HEK293 (cell line): ENCODE measurements around the gene RAB11FIP3.

Source experiments
- CTCF ChIA-PET: fragments of 350-600 bp; formaldehyde crosslinking; extraction: SDS; loops from one replicate; lab custom pipeline; 2021; ENCODE audit warnings: antibody characterized with exemption; lab: Yijun Ruan, JAX
- POLR2A ChIA-PET: fragments of 300-600 bp; formaldehyde crosslinking; extraction: SDS; loops from one replicate; lab custom pipeline; 2020; ENCODE audit warnings: antibody characterized with exemption, inconsistent platforms; lab: Yijun Ruan, JAX
- H3K27ac ChIP-seq: fragments of 200-500 bp; sonication (Bioruptor generic); 2 replicates; pipeline ENCODE4 v1.5.1; 2014; ENCODE audit warnings: low read depth, low read length, control low read depth, inconsistent platforms; ENCODE audit errors: extremely low read depth
- H3K36me3 ChIP-seq, 2 experiments: fragments of 200-500 bp in 1 of 2; sonication (Bioruptor generic) in 1 of 2; 1 replicate in 1 of 2; 2 replicates in 1 of 2; pipeline ENCODE4 v1.5.1; 2014 to 2017; ENCODE audit warnings: inconsistent platforms in 2 of 2, low read length in 2 of 2; ENCODE audit not compliant: control insufficient read depth in 2 of 2, insufficient read depth in 1 of 2
- H3K4me1 ChIP-seq: fragments of 200-500 bp; sonication (Bioruptor generic); 2 replicates; pipeline ENCODE4 v1.5.1; 2014; ENCODE audit warnings: mild to moderate bottlenecking, low read length, inconsistent platforms; ENCODE audit not compliant: control insufficient read depth, insufficient read depth
- H3K4me3 ChIP-seq: 2 replicates; pipeline ENCODE4 v1.5.1; 2011; ENCODE audit warnings: low read depth, mild to moderate bottlenecking, control low read depth, low read length, moderate library complexity
- H3K9me3 ChIP-seq: fragments of 200-500 bp; sonication (Bioruptor generic); 2 replicates; pipeline ENCODE4 v1.5.1; 2014; ENCODE audit warnings: low read depth, low read length, inconsistent platforms; ENCODE audit not compliant: control insufficient read depth, insufficient read depth
- KLF9 ChIP-seq: fragments of 450-650 bp; formaldehyde crosslinking; IDR thresholded peaks from 2 replicates; pipeline ENCODE4 v1.5.1; 2016; ENCODE audit warnings: missing biosample characterization, missing genetic modification characterization, low read depth
- MEIS1 ChIP-seq: sonication (generic); formaldehyde crosslinking; IDR thresholded peaks from 2 replicates; pipeline ENCODE4 v1.8.1; 2022; ENCODE audit warnings: missing genetic modification reagents, mild to moderate bottlenecking, borderline replicate concordance
- ZBTB1 ChIP-seq: fragments of 450-650 bp; formaldehyde crosslinking; IDR thresholded peaks from 2 replicates; pipeline ENCODE4 v1.5.1; 2016; ENCODE audit warnings: missing biosample characterization, missing genetic modification characterization
- ZBTB17 ChIP-seq: fragments of 450-650 bp; formaldehyde crosslinking; IDR thresholded peaks from 2 replicates; pipeline ENCODE4 v1.5.1; 2016; ENCODE audit warnings: missing biosample characterization, missing genetic modification characterization
- ZBTB7A ChIP-seq: fragments of 450-650 bp; formaldehyde crosslinking; IDR thresholded peaks from 2 replicates; pipeline ENCODE4 v1.5.1; 2016; ENCODE audit warnings: low read depth, missing biosample characterization, missing genetic modification characterization
- ZBTB8A ChIP-seq: fragments of 450-650 bp; formaldehyde crosslinking; IDR thresholded peaks from 2 replicates; pipeline ENCODE4 v1.5.1; 2016; ENCODE audit warnings: missing biosample characterization, missing genetic modification characterization
- ZFHX2 ChIP-seq: fragments of 450-650 bp; formaldehyde crosslinking; conservative IDR thresholded peaks from 2 replicates; pipeline ENCODE4 v1.5.1; 2016; ENCODE audit warnings: missing biosample characterization, missing genetic modification characterization
- ZFP37 ChIP-seq: fragments of 450-650 bp; formaldehyde crosslinking; IDR thresholded peaks from 2 replicates; pipeline ENCODE4 v1.5.1; 2016; ENCODE audit warnings: missing biosample characterization, missing genetic modification characterization
- ZNF121 ChIP-seq: fragments of 450-650 bp; formaldehyde crosslinking; IDR thresholded peaks from 2 replicates; pipeline ENCODE4 v1.5.1; 2016; ENCODE audit warnings: missing biosample characterization, missing genetic modification characterization
- ZNF585B ChIP-seq: fragments of 450-650 bp; formaldehyde crosslinking; IDR thresholded peaks from 2 replicates; pipeline ENCODE4 v1.5.1; 2016; ENCODE audit warnings: missing biosample characterization, missing genetic modification characterization
- ZNF600 ChIP-seq: fragments of 450-650 bp; formaldehyde crosslinking; IDR thresholded peaks from 2 replicates; pipeline ENCODE4 v1.5.1; 2016; ENCODE audit warnings: missing biosample characterization, missing genetic modification characterization
- ZNF777 ChIP-seq: fragments of 450-650 bp; formaldehyde crosslinking; IDR thresholded peaks from 2 replicates; pipeline ENCODE4 v1.5.1; 2017; ENCODE audit warnings: missing biosample characterization, missing genetic modification characterization, borderline replicate concordance
- ZXDB ChIP-seq: fragments of 450-650 bp; formaldehyde crosslinking; IDR thresholded peaks from 2 replicates; pipeline ENCODE4 v1.5.1; 2016; ENCODE audit warnings: missing biosample characterization, missing genetic modification characterization
- TF ChIP-seq, protein P1 (sequence below): fragments of 450-650 bp; formaldehyde crosslinking; IDR thresholded peaks from 2 replicates; pipeline ENCODE4 v1.5.1; 2016; ENCODE audit warnings: missing biosample characterization, missing genetic modification characterization
- TF ChIP-seq, protein P2 (sequence below): fragments of 450-650 bp; formaldehyde crosslinking; IDR thresholded peaks from 2 replicates; pipeline ENCODE4 v1.5.1; 2016; ENCODE audit warnings: missing biosample characterization, missing genetic modification characterization, borderline replicate concordance
- TF ChIP-seq, protein P3 (sequence below): fragments of 450-650 bp; formaldehyde crosslinking; IDR thresholded peaks from 2 replicates; pipeline ENCODE4 v1.5.1; 2017; ENCODE audit warnings: missing biosample characterization, mild to moderate bottlenecking, missing genetic modification characterization, moderate library complexity
- TF ChIP-seq, protein P4 (sequence below): fragments of 450-650 bp; formaldehyde crosslinking; conservative IDR thresholded peaks from 2 replicates; pipeline ENCODE4 v1.5.1; 2016; ENCODE audit warnings: low read depth, missing biosample characterization, missing genetic modification characterization
- TF ChIP-seq, protein P5 (sequence below): fragments of 450-650 bp; formaldehyde crosslinking; IDR thresholded peaks from 2 replicates; pipeline ENCODE4 v1.5.1; 2017; ENCODE audit warnings: missing biosample characterization, missing genetic modification characterization

The RAB11FIP3 gene

DNA sequence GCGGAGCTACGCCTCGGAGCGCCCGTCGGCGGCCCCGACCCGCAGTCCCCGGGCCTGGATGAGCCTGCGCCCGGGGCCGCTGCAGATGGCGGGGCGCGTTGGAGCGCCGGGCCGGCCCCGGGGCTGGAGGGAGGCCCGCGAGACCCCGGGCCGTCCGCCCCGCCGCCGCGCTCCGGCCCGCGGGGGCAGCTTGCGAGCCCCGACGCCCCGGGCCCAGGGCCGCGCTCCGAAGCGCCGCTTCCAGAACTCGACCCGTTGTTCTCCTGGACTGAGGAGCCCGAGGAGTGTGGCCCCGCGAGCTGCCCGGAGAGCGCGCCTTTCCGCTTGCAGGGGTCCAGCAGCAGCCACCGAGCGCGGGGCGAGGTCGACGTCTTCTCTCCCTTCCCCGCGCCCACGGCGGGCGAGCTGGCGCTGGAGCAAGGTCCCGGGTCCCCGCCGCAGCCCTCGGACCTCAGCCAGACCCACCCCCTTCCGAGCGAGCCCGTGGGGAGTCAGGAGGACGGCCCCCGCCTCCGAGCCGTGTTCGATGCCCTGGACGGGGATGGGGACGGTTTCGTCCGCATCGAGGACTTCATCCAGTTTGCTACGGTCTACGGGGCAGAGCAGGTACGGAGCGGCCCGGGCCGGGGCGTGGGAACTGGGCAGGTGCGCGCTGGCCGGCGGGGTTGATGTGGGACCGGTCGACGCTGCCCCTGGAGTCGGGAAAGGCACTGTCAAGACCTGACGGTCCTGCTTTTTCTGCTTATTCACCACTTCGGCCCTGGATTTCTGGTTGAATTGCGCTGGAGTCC is 861 bp downstream of the RAB11FIP3 start:
- Histone ChIP-seq H3K9me3 (no peaks in the 10 kb centered on the region), H3K4me3 (peak overlapping the region; percentile 74), H3K4me1 (peaks cover 11% of the 10 kb centered on the region), H3K36me3 (peaks cover 4 to 19% of the 10 kb centered on the region in 2 experiments; a peak in 2 of 3 replicates), H3K27ac (peak overlapping the region; percentile 78; the same call in 1 of the 2 replicates)
- CTCF ChIA-PET, result interaction anchor here (1.1 kb wide), 1 partner anchor 69 kb away, joined by 6 read pairs; no protein-coding TSS in a partner anchor
- POLR2A ChIA-PET, result interaction anchor here (1.1 to 3.0 kb wide), 4 partner anchors 24 to 61 kb away, joined by 3 to 14 read pairs (median 3); partner anchors contain the start of gene DECR2
- TF ChIP-seq ZFHX2 (peak; percentile 37), ZNF777 (tag by site-specific recombination) (peak; percentile 75), ZNF121 (no peak), ZNF585B (tag by site-specific recombination) (no peak), KLF9 (peak; percentile 44; the same call in 1 of the 2 replicates), ZBTB7A (tag by site-specific recombination) (0 out of 2 replicates have a peak, but pooled peaks have one; percentile 41), ZBTB1 (tag by site-specific recombination) (no peak), ZBTB17 (0 out of 2 replicates have a peak, but pooled peaks have one; percentile 33), ZXDB (tag by site-specific recombination) (peak; percentile 46; the same call in 1 of the 2 replicates), ZBTB8A (tag by site-specific recombination) (peak; percentile 78), ZFP37 (peak; percentile 76; the same call in 1 of the 2 replicates), MEIS1 (no peak), ZNF600 (tag by site-specific recombination) (peak; percentile 95)
- TF ChIP-seq, protein P1, sequence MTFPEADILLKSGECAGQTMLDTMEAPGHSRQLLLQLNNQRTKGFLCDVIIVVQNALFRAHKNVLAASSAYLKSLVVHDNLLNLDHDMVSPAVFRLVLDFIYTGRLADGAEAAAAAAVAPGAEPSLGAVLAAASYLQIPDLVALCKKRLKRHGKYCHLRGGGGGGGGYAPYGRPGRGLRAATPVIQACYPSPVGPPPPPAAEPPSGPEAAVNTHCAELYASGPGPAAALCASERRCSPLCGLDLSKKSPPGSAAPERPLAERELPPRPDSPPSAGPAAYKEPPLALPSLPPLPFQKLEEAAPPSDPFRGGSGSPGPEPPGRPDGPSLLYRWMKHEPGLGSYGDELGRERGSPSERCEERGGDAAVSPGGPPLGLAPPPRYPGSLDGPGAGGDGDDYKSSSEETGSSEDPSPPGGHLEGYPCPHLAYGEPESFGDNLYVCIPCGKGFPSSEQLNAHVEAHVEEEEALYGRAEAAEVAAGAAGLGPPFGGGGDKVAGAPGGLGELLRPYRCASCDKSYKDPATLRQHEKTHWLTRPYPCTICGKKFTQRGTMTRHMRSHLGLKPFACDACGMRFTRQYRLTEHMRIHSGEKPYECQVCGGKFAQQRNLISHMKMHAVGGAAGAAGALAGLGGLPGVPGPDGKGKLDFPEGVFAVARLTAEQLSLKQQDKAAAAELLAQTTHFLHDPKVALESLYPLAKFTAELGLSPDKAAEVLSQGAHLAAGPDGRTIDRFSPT (tag by site-specific recombination), result 0 out of 2 replicates have a peak, but pooled peaks have one; percentile 15
- TF ChIP-seq, protein P2, sequence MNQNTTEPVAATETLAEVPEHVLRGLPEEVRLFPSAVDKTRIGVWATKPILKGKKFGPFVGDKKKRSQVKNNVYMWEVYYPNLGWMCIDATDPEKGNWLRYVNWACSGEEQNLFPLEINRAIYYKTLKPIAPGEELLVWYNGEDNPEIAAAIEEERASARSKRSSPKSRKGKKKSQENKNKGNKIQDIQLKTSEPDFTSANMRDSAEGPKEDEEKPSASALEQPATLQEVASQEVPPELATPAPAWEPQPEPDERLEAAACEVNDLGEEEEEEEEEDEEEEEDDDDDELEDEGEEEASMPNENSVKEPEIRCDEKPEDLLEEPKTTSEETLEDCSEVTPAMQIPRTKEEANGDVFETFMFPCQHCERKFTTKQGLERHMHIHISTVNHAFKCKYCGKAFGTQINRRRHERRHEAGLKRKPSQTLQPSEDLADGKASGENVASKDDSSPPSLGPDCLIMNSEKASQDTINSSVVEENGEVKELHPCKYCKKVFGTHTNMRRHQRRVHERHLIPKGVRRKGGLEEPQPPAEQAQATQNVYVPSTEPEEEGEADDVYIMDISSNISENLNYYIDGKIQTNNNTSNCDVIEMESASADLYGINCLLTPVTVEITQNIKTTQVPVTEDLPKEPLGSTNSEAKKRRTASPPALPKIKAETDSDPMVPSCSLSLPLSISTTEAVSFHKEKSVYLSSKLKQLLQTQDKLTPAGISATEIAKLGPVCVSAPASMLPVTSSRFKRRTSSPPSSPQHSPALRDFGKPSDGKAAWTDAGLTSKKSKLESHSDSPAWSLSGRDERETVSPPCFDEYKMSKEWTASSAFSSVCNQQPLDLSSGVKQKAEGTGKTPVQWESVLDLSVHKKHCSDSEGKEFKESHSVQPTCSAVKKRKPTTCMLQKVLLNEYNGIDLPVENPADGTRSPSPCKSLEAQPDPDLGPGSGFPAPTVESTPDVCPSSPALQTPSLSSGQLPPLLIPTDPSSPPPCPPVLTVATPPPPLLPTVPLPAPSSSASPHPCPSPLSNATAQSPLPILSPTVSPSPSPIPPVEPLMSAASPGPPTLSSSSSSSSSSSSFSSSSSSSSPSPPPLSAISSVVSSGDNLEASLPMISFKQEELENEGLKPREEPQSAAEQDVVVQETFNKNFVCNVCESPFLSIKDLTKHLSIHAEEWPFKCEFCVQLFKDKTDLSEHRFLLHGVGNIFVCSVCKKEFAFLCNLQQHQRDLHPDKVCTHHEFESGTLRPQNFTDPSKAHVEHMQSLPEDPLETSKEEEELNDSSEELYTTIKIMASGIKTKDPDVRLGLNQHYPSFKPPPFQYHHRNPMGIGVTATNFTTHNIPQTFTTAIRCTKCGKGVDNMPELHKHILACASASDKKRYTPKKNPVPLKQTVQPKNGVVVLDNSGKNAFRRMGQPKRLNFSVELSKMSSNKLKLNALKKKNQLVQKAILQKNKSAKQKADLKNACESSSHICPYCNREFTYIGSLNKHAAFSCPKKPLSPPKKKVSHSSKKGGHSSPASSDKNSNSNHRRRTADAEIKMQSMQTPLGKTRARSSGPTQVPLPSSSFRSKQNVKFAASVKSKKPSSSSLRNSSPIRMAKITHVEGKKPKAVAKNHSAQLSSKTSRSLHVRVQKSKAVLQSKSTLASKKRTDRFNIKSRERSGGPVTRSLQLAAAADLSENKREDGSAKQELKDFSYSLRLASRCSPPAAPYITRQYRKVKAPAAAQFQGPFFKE (tag by site-specific recombination), result peak; percentile 70; the same call in 1 of the 2 replicates
- TF ChIP-seq, protein P3, sequence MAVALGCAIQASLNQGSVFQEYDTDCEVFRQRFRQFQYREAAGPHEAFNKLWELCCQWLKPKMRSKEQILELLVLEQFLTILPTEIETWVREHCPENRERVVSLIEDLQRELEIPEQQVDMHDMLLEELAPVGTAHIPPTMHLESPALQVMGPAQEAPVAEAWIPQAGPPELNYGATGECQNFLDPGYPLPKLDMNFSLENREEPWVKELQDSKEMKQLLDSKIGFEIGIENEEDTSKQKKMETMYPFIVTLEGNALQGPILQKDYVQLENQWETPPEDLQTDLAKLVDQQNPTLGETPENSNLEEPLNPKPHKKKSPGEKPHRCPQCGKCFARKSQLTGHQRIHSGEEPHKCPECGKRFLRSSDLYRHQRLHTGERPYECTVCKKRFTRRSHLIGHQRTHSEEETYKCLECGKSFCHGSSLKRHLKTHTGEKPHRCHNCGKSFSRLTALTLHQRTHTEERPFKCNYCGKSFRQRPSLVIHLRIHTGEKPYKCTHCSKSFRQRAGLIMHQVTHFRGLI (tag by site-specific recombination), result no peak
- TF ChIP-seq, protein P4, sequence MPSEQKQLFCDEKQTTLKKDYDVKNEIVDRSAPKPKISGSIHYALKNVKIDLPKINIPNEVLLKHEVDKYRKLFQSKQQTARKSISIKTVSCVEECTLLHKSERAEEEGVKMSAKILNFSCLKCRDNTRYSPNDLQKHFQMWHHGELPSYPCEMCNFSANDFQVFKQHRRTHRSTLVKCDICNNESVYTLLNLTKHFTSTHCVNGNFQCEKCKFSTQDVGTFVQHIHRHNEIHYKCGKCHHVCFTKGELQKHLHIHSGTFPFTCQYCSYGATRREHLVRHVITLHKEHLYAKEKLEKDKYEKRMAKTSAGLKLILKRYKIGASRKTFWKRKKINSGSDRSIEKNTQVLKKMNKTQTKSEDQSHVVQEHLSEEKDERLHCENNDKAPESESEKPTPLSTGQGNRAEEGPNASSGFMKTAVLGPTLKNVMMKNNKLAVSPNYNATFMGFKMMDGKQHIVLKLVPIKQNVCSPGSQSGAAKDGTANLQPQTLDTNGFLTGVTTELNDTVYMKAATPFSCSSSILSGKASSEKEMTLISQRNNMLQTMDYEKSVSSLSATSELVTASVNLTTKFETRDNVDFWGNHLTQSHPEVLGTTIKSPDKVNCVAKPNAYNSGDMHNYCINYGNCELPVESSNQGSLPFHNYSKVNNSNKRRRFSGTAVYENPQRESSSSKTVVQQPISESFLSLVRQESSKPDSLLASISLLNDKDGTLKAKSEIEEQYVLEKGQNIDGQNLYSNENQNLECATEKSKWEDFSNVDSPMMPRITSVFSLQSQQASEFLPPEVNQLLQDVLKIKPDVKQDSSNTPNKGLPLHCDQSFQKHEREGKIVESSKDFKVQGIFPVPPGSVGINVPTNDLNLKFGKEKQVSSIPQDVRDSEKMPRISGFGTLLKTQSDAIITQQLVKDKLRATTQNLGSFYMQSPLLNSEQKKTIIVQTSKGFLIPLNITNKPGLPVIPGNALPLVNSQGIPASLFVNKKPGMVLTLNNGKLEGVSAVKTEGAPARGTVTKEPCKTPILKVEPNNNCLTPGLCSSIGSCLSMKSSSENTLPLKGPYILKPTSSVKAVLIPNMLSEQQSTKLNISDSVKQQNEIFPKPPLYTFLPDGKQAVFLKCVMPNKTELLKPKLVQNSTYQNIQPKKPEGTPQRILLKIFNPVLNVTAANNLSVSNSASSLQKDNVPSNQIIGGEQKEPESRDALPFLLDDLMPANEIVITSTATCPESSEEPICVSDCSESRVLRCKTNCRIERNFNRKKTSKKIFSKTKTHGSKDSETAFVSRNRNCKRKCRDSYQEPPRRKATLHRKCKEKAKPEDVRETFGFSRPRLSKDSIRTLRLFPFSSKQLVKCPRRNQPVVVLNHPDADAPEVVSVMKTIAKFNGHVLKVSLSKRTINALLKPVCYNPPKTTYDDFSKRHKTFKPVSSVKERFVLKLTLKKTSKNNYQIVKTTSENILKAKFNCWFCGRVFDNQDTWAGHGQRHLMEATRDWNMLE (tag by site-specific recombination), result no peak
- TF ChIP-seq, protein P5, sequence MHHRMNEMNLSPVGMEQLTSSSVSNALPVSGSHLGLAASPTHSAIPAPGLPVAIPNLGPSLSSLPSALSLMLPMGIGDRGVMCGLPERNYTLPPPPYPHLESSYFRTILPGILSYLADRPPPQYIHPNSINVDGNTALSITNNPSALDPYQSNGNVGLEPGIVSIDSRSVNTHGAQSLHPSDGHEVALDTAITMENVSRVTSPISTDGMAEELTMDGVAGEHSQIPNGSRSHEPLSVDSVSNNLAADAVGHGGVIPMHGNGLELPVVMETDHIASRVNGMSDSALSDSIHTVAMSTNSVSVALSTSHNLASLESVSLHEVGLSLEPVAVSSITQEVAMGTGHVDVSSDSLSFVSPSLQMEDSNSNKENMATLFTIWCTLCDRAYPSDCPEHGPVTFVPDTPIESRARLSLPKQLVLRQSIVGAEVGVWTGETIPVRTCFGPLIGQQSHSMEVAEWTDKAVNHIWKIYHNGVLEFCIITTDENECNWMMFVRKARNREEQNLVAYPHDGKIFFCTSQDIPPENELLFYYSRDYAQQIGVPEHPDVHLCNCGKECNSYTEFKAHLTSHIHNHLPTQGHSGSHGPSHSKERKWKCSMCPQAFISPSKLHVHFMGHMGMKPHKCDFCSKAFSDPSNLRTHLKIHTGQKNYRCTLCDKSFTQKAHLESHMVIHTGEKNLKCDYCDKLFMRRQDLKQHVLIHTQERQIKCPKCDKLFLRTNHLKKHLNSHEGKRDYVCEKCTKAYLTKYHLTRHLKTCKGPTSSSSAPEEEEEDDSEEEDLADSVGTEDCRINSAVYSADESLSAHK (tag by site-specific recombination), result no peak
